GM21737 (cell line): ENCODE measurements around the gene OR4E2.
"Not testable (repeated sequence)": the region's sequence is repeated elsewhere in the genome, so short reads cannot be mapped to it uniquely, and the experiment has no call there.

Source experiments
- ATAC-seq: cut with Tn5 transposase; IDR thresholded peaks from one replicate; pipeline ENCODE4 v1.9.1; 2021; ENCODE audit warnings: mild to moderate bottlenecking, moderate library complexity; ENCODE audit not compliant: unreplicated experiment

OR4E2 gene

GRCh38 chr14:21653331-21653885 lies at the start of gene OR4E2:
OR4E2 (plus strand) TSS chr14:21653835; CDS start chr14:21665083, 11,248 bp downstream.
- no peak for ATAC-seq

- ATAC-seq: no peak
These were observed 41.3 kb upstream of the OR4E2 start for GRCh38 chr14:21612324-21612723.

- ATAC-seq: no peak
These were observed 39.4 kb upstream of the OR4E2 start for GRCh38 chr14:21614240-21614639.

- no peak for ATAC-seq
These were observed 36.0 kb upstream of the OR4E2 start for GRCh38 chr14:21617614-21618013.

GRCh38 chr14:21626491-21627230 lies 27.0 kb upstream of the OR4E2 start:
- ATAC-seq: no peak

- ATAC-seq: not testable (repeated sequence)
These were observed 23.1 kb upstream of the OR4E2 start for GRCh38 chr14:21630503-21630902.

- ATAC-seq: no peak
These were observed 22.6 kb upstream of the OR4E2 start for GRCh38 chr14:21631084-21631483.

GRCh38 chr14:21634840-21635239 lies 18.8 kb upstream of the OR4E2 start, which contains the start of gene OR10G2:
OR10G2 (minus strand) TSS chr14:21634940; CDS start chr14:21634842, 98 bp downstream.
- ATAC-seq: no peak

GRCh38 chr14:21642683-21643082 lies 11.0 kb upstream of the OR4E2 start:
- no peak for ATAC-seq

- ATAC-seq: no peak
These were observed 10.2 kb upstream of the OR4E2 start for GRCh38 chr14:21643407-21643806.

- no peak for ATAC-seq
These were observed 6.3 kb upstream of the OR4E2 start for GRCh38 chr14:21647380-21647779.

GRCh38 chr14:21652209-21652808 lies 1.3 kb upstream of the OR4E2 start:
- no peak for ATAC-seq

GRCh38 chr14:21654215-21654614 lies 580 bp downstream of the OR4E2 start:
- no peak for ATAC-seq

- ATAC-seq: no peak
These were observed 3.3 kb downstream of the OR4E2 start for GRCh38 chr14:21656980-21657379.

GRCh38 chr14:21668377-21668776 lies 14.7 kb downstream of the OR4E2 start:
- no peak for ATAC-seq

- no peak for ATAC-seq
These were observed 15.6 kb downstream of the OR4E2 start for GRCh38 chr14:21669284-21669683.

GRCh38 chr14:21671371-21671770 lies 17.7 kb downstream of the OR4E2 start:
- no peak for ATAC-seq

- ATAC-seq: no peak
These were observed 18.5 kb downstream of the OR4E2 start for GRCh38 chr14:21672116-21672515.

- ATAC-seq: no peak
These were observed 20.1 kb downstream of the OR4E2 start, which contains the start of gene OR4E1 for GRCh38 chr14:21673718-21674117. OR4E1 (minus strand) TSS chr14:21673818; CDS start chr14:21670935, 2,883 bp downstream.

- ATAC-seq: no peak
These were observed 21.9 kb downstream of the OR4E2 start for GRCh38 chr14:21675566-21675965.

GRCh38 chr14:21680072-21680471 lies 26.4 kb downstream of the OR4E2 start:
- no peak for ATAC-seq

- ATAC-seq: no peak
These were observed 32.8 kb downstream of the OR4E2 start for GRCh38 chr14:21686468-21686867.
